ENCODE results near the gene SMIM1. TPM values are rescaled to one million over a fixed set of nuclear protein-coding genes. Genes with fewer than 3 reads are reported as not detected.

SMIM1 gene
- total and polyA plus RNA-seq, 2 experiments from 2014 or later, result 3.2 to 7.2 TPM

GRCh38 chr1:3743421-3743820 is 29.1 kb upstream of the SMIM1 start (continued):
- no peak for TF ChIP-seq ZNF462 (CRISPR knock-in tag; IDR thresholded peaks at IDR 0.05)

- no peak overlapping the region for H3K4me3 Mint-ChIP-seq
- no peak for ATAC-seq
- TF ChIP-seq NANOG (IDR thresholded peaks at IDR 0.05; ENCODE audit: borderline replicate concordance) (no peak), ETS1 (IDR thresholded peaks at IDR 0.05) (no peak), REST (IDR thresholded peaks at IDR 0.05; ENCODE audit: unreplicated experiment) (no peak), ZNF331 (CRISPR knock-in tag; IDR thresholded peaks at IDR 0.05; ENCODE audit: low read depth) (no peak)
Measured at GRCh38 chr1:3743826-3744225, 28.7 kb upstream of the SMIM1 start.

More at GRCh38 chr1:3743826-3744225, 28.7 kb upstream of the SMIM1 start:
- H3K27ac ChIP-seq (ENCODE audit: low read depth), result no peak overlapping the region; the same call in 1 of the 2 replicates
- peaks cover 28% of the 10 kb centered on the region for H3K4me1 Mint-ChIP-seq
- H3K36me3 Mint-ChIP-seq (ENCODE audit: low read depth), result peaks cover 40% of the 10 kb centered on the region
- H3K9me2 ChIP-seq (ENCODE audit: insufficient read depth), result no peaks in the 10 kb centered on the region
- peaks cover 13% of the 10 kb centered on the region; the same call in 1 of the 2 replicates for H3K4me1 ChIP-seq (ENCODE audit: insufficient read depth)
- no peak overlapping the region for H3K4me3 ChIP-seq
- peaks cover 34% of the 10 kb centered on the region for H3K79me2 ChIP-seq (replicated peaks; ENCODE audit: insufficient read depth)
- H3K36me3 ChIP-seq (ENCODE audit: insufficient read depth), result no peaks in the 10 kb centered on the region
- peaks cover 12% of the 10 kb centered on the region for H4K20me1 ChIP-seq (replicated peaks; ENCODE audit: insufficient read depth)
- H2AFZ ChIP-seq, result no peak overlapping the region
- peaks cover 15% of the 10 kb centered on the region for H3K27me3 Mint-ChIP-seq (ENCODE audit: insufficient read depth, low read depth, poor library complexity)
- H3K27ac Mint-ChIP-seq, result no peak overlapping the region
- 0 out of 2 replicates have a peak overlapping the region, but pooled peaks have one; percentile 14 for H3K4me2 ChIP-seq
- no peaks in the 10 kb centered on the region for H3K9me3 Mint-ChIP-seq
- no peaks in the 10 kb centered on the region for H3K27me3 ChIP-seq (ENCODE audit: insufficient read depth)
- 0 out of 2 replicates have a peak, but pooled peaks cover 8% of the 10 kb centered on the region for H3F3A ChIP-seq (replicated peaks; ENCODE audit: low read depth)
- no peak for DNase-seq (ENCODE audit: low spot score)

Data from GM23338 (cell line).